ENCODE results near the gene FAM135A.

Gene FAM135A

DNA sequence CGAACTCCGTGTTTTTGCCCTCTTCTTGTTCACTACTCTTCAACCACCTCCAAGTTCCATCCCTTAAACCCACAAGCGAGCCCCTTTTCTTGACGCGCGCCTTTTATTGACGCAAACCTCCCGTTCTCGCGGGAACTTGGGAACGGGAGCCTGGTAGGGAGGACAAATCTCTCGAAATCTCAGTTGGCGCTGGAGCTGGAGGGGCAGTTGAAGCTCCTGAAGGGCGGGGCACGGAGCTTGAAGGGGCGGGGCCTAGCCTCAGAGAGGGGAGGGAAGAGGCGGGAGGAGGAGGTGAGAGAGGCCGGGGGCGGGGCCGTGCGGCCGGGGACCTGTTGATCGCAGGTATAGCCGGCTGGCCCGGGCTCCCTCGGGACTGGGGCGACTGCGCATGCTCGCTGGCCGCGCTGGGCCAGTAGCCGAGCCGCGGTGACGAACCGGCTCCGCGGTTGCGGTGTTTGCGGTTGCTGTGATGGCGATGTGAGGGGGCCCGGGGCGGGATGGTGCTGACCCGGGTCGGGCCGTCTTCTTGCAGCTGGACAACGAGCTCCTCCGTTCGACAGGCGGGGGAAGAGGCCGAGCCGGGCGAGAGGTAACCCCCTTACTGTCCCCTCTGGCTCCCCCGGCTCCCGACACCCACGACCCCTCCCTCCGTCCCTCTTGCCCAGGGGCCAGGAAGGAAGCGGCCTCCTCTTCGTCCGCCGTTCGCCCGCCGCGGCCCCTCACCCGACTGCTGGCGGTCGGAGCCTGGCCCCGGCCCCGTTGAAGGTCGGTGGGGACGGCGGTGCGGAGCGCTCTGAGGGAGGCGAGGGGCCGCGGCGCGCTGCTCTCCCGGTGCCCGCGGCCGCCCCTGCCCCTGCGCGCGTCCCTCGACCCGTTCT lies at the start of gene FAM135A:
Gene FAM135A, plus strand, starts transcription at position 395 of the 878 bp plus-strand sequence. CDS start 14,835 bp downstream, outside the sequence.
- ATAC-seq (ENCODE audit: low read depth) (peak; percentile 93), DNase-seq (ENCODE audit: low spot score in 2 of 2) (peak; percentile 94 to 96)
- H3K27me3 Mint-ChIP-seq = no peaks in the 10 kb centered on the region
- no peaks in the 10 kb centered on the region for H3K9me3 Mint-ChIP-seq
- H3K36me3 Mint-ChIP-seq = peaks cover 8% of the 10 kb centered on the region
- peak within 1 kb of the TSS; percentile 97 for H3K4me3 Mint-ChIP-seq
- H3K27ac Mint-ChIP-seq = peak within 1 kb of the TSS; percentile 80
- H3K4me1 Mint-ChIP-seq = peaks cover 12% of the 10 kb centered on the region

- Mint-ChIP-seq H3K36me3 (no peaks in the 10 kb centered on the region), H3K27ac (no peak overlapping the region), H3K27me3 (peaks cover 12% of the 10 kb centered on the region), H3K4me3 (no peak overlapping the region), H3K9me3 (no peaks in the 10 kb centered on the region), H3K4me1 (no peaks in the 10 kb centered on the region)
- ATAC-seq (ENCODE audit: low read depth) = no peak
- no peak for DNase-seq (ENCODE audit: low spot score in 2 of 2)
Measured at GRCh38 chr6:70363741-70364493, 49.4 kb upstream of the FAM135A start.

DNA sequence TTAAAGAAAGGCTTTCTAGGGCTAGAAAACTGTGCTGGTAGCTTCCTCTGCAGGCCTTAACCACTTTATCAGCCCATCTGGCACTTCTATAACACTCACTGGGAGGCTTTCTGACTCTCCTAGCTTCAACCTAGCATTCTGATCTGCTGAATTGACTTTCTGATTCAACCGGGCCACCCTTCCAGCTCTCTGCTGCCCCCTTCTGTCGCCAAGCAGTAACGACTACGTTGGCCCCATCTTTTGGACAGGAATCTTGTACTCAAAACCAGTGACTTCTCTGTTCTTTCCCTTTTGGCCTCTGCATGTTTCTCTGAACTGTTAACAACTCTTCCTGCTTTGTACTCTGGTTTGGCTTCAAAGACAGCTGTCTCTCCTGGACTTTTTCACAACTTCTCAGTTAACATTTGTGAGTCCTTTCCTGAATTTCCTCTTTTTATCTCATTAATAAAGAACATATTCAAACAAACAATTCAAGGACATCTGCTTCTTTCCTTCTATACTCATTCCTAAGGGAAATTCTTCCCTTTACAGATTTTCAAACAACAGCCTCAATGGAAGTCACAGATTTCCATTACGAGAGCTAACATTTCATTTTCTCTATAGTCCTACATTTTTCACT lies 43.9 kb upstream of the FAM135A start:
- peaks cover 4% of the 10 kb centered on the region for H3K4me1 Mint-ChIP-seq
- DNase-seq (ENCODE audit: low spot score in 2 of 2) (peak; percentile 44 to 64), ATAC-seq (ENCODE audit: low read depth) (peak; percentile 77)
- H3K27me3 Mint-ChIP-seq = peaks cover 12% of the 10 kb centered on the region
- no peaks in the 10 kb centered on the region for H3K36me3 Mint-ChIP-seq
- no peak overlapping the region for H3K27ac Mint-ChIP-seq
- no peak overlapping the region for H3K4me3 Mint-ChIP-seq
- H3K9me3 Mint-ChIP-seq = no peaks in the 10 kb centered on the region

GRCh38 chr6:70370496-70370895 lies 42.8 kb upstream of the FAM135A start:
- Mint-ChIP-seq H3K27me3 (peaks cover 11% of the 10 kb centered on the region), H3K4me3 (no peak overlapping the region), H3K4me1 (peaks cover 4% of the 10 kb centered on the region), H3K36me3 (no peaks in the 10 kb centered on the region), H3K9me3 (no peaks in the 10 kb centered on the region), H3K27ac (no peak overlapping the region)
- ATAC-seq (ENCODE audit: low read depth) (no peak), DNase-seq (ENCODE audit: low spot score in 2 of 2) (no peak)

DNA sequence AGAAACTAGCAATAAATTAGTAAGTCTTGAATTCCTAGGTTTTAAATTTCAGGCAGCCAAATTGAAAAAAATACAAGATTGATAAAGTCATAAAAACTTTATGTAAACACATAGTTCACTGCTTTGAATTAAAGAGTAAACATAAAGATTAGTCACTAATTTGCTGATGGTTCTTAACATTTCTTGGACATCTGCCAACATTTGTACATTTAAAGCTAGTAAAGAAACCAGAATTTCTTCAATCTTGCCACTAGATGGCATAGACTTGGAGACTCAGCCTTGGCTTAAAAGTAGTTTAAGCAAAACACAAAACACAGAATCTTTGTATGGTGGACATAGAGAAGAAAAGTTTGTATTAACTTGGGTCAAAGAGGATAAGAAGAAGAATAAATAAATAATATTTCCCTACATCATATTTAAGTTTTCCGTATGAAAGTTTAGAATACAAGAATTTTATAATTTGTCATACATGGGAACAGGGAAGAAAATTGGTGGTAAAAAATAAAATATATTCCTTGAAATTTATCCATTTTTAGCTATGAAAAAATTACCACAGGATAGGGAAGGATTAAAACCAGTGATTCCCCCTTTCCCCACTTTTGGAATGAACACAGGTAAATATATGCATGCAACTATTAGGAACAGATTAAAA lies 41.7 kb upstream of the FAM135A start:
- Mint-ChIP-seq H3K36me3 (no peaks in the 10 kb centered on the region), H3K9me3 (no peaks in the 10 kb centered on the region), H3K4me1 (peaks cover 4% of the 10 kb centered on the region), H3K27me3 (peaks cover 13% of the 10 kb centered on the region), H3K27ac (no peak overlapping the region), H3K4me3 (no peak overlapping the region)
- DNase-seq (ENCODE audit: low spot score in 2 of 2) (peak in 1 of 2 donors; percentile 30), ATAC-seq (ENCODE audit: low read depth) (peak; percentile 69)

DNA sequence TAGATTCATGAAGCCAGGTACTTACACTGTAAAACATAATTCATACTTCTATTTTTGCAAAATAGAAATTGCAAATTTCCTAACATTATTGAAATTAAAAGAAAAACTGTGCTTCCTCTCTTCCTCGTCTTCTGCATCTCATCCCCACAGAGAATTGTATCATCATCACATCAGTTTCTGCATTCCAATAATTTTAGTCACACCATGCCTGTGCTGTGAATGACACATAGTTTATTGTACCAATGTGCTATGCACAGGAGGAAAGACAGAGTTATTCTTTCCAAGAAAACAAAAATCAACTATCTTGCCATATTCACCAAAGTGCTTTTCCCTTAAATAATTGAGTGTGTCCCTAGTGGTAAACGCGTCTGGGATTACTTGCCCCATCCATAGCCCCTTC lies 38.1 kb upstream of the FAM135A start:
- Mint-ChIP-seq H3K27ac (no peak overlapping the region), H3K4me1 (peaks cover 3% of the 10 kb centered on the region), H3K27me3 (peaks cover 11% of the 10 kb centered on the region), H3K4me3 (no peak overlapping the region), H3K9me3 (no peaks in the 10 kb centered on the region), H3K36me3 (no peaks in the 10 kb centered on the region)
- ATAC-seq (ENCODE audit: low read depth) (no peak), DNase-seq (ENCODE audit: low spot score in 2 of 2) (no peak)

DNA sequence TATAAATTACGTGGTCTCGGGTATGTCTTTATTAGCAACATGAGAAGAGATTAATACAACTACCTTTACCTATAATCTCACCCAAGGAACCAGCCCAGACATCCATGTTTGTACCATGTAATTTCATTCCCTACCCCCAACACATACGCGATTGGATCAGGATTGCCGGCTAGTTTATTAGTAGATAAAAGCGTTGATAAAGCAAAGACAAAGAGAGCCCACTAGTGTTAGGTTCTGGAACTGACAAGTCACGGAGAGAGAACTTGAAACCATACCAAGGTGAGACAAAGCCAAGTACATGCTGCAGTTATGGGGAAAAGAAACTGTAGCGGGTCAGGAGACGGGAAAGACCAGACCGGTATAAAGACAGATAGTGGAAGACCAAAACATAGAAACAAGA lies 37.4 kb upstream of the FAM135A start:
- Mint-ChIP-seq H3K36me3 (no peaks in the 10 kb centered on the region), H3K27me3 (peaks cover 11% of the 10 kb centered on the region), H3K9me3 (no peaks in the 10 kb centered on the region), H3K27ac (no peak overlapping the region), H3K4me1 (peaks cover 3% of the 10 kb centered on the region), H3K4me3 (no peak overlapping the region)
- ATAC-seq (ENCODE audit: low read depth) = no peak
- no peak for DNase-seq (ENCODE audit: low spot score in 2 of 2)

- ATAC-seq (ENCODE audit: low read depth) (no peak), DNase-seq (ENCODE audit: low spot score in 2 of 2) (no peak)
- no peak overlapping the region for H3K27ac Mint-ChIP-seq
- no peak overlapping the region for H3K4me3 Mint-ChIP-seq
- no peaks in the 10 kb centered on the region for H3K9me3 Mint-ChIP-seq
- H3K4me1 Mint-ChIP-seq = peaks cover 3% of the 10 kb centered on the region
- no peaks in the 10 kb centered on the region for H3K36me3 Mint-ChIP-seq
- H3K27me3 Mint-ChIP-seq = peaks cover 10% of the 10 kb centered on the region
Measured at GRCh38 chr6:70376628-70377027, 36.7 kb upstream of the FAM135A start.

GRCh38 chr6:70377372-70377771 lies 35.9 kb upstream of the FAM135A start:
- ATAC-seq (ENCODE audit: low read depth) (no peak), DNase-seq (ENCODE audit: low spot score in 2 of 2) (no peak)
- peaks cover 3% of the 10 kb centered on the region for H3K4me1 Mint-ChIP-seq
- no peaks in the 10 kb centered on the region for H3K9me3 Mint-ChIP-seq
- no peak overlapping the region for H3K4me3 Mint-ChIP-seq
- peaks cover 10% of the 10 kb centered on the region for H3K27me3 Mint-ChIP-seq
- H3K27ac Mint-ChIP-seq = no peak overlapping the region
- no peaks in the 10 kb centered on the region for H3K36me3 Mint-ChIP-seq

- Mint-ChIP-seq H3K9me3 (peaks cover 3% of the 10 kb centered on the region), H3K27ac (no peak overlapping the region), H3K4me1 (peaks cover 3% of the 10 kb centered on the region), H3K27me3 (peaks cover 9% of the 10 kb centered on the region), H3K4me3 (no peak overlapping the region), H3K36me3 (no peaks in the 10 kb centered on the region)
- no peak for ATAC-seq (ENCODE audit: low read depth)
- DNase-seq (ENCODE audit: low spot score in 2 of 2) = no peak
Measured at GRCh38 chr6:70379473-70380013, 33.8 kb upstream of the FAM135A start.

DNA sequence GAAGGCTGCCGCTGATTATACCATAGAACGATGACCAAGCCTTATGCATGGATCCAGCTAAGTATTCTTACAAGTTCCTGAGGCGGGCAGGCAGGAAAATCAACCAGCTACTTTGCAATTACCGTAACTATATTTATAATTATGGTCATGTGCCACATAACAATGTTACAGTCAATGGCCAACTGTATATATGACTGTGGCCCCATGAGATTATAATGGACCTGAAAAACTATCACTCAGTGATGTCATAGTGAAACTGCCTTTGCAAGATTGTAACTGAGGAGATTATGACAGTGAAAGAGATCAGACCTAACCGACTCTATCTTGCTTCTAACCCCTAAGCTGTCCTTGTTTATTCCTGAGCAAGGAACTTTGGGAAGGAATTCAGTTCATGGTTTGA lies 33.1 kb upstream of the FAM135A start:
- H3K27me3 Mint-ChIP-seq = peaks cover 7% of the 10 kb centered on the region
- DNase-seq (ENCODE audit: low spot score in 2 of 2) = no peak
- H3K9me3 Mint-ChIP-seq = peaks cover 3% of the 10 kb centered on the region
- H3K4me3 Mint-ChIP-seq = no peak overlapping the region
- H3K36me3 Mint-ChIP-seq = no peaks in the 10 kb centered on the region
- no peak for ATAC-seq (ENCODE audit: low read depth)
- H3K4me1 Mint-ChIP-seq = peaks cover 3% of the 10 kb centered on the region
- no peak overlapping the region for H3K27ac Mint-ChIP-seq

DNA sequence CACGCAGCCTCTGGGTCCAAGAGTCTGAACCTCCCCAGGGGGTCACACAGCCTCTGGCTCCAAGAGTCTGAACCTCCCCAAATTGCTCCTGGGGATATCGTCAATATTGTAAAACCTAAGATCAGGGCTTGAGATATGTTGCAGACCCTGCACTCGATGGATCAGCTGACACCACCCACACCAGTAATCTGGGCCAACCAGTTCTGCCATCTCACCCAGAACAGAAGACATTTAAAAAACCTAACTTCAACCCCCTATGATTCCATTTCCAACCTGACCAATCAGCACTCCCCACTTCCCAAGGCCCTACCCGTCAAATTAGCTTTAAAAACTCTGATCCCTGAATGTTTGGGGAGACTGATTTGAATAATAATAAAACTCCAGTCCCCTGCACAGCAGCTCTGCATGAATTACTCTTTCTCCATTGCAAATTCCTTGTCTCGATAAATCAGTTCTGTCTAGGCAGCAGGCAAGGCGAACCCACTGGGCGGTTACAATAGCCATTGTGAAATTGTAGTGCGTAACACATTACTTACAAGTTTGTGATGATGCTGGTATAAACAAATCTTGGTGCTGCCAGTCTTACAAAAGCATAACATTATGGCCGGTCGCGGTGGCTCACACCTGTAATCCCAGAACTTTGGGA lies 32.4 kb upstream of the FAM135A start:
- H3K4me3 Mint-ChIP-seq = no peak overlapping the region
- peaks cover 3% of the 10 kb centered on the region for H3K9me3 Mint-ChIP-seq
- H3K36me3 Mint-ChIP-seq = no peaks in the 10 kb centered on the region
- peaks cover 3% of the 10 kb centered on the region for H3K27me3 Mint-ChIP-seq
- H3K4me1 Mint-ChIP-seq = peaks cover 3% of the 10 kb centered on the region
- no peak overlapping the region for H3K27ac Mint-ChIP-seq
- DNase-seq (ENCODE audit: low spot score in 2 of 2) (no peak), ATAC-seq (ENCODE audit: low read depth) (no peak)

DNA sequence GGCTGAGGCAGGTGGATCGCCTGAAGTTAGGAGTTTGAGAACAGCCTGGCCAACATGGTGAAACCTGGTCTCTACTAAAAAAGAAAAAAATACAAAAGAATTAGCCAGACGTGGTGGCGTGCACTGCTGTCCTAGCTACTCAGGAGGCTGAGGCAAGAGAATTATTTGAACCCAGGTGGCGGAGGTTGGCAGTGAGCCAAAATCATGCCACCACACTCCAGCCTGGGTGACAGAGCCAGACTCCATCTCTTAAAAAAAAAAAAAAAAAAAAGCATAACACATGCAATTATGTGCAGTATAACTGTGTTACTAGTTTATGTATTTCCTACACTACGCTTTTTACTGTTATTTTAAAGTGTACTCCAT lies 31.9 kb upstream of the FAM135A start:
- Mint-ChIP-seq H3K27me3 (peaks cover 2% of the 10 kb centered on the region), H3K9me3 (peaks cover 3% of the 10 kb centered on the region), H3K4me1 (peaks cover 3% of the 10 kb centered on the region), H3K27ac (no peak overlapping the region), H3K4me3 (no peak overlapping the region), H3K36me3 (no peaks in the 10 kb centered on the region)
- DNase-seq (ENCODE audit: low spot score in 2 of 2) (no peak), ATAC-seq (ENCODE audit: low read depth) (no peak)
